ENCODE measurements around the gene PPFIA2.

The PPFIA2 gene

DNA sequence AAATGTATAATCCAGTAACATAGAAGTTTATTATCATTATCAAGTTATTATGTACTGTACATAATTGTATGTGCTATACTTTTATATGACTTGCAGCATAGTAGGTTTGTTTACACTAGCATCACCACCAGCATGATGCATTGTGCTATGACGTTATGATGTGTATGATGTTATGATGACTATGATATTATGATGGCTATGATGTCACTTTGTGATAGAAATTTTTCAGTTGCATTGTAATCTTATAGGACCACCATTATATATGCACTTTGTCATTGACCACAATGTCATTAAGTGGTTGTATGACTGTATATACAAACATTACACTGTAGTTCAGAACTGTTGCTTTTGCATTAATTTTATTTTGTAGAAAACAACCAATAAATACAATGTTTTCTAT, 173.4 kb downstream of the PPFIA2 start:
- no peak overlapping the region for H3K27ac ChIP-seq (ENCODE audit: low read depth, low read length)
- no peaks in the 10 kb centered on the region for H3K27me3 ChIP-seq (ENCODE audit: control insufficient read depth, insufficient read depth, low read length)
- no peaks in the 10 kb centered on the region for H3K4me1 ChIP-seq (ENCODE audit: control insufficient read depth, insufficient read depth, low read length)
- no peaks in the 10 kb centered on the region for H3K36me3 ChIP-seq (ENCODE audit: control insufficient read depth, insufficient read depth, low read length)
- H3K9ac ChIP-seq (ENCODE audit: low read length) = no peak overlapping the region
- H3K4me3 ChIP-seq (ENCODE audit: low read length) = no peak overlapping the region

DNA sequence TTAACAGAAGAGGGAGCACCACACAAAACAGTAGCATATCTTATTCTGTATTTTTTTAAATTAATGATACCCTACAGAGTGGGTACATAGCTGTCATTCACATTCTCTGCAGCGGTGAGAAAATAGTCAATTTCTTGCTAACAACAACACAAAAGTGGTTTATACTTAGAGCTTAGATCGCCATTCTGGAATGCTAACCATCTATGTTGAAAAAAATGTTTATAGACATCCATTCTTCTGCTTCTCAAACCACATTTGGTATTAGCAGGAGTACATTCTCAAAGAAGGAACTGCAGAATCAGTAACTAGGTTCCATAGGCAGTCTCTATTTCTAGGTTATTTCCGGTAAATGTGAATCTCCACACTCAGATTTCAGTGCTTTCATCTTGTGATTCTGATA, 185.9 kb downstream of the PPFIA2 start:
- Histone ChIP-seq H3K4me1 (ENCODE audit: control insufficient read depth, insufficient read depth, low read length) (no peaks in the 10 kb centered on the region), H3K9ac (ENCODE audit: low read length) (no peak overlapping the region), H3K4me3 (ENCODE audit: low read length) (no peak overlapping the region), H3K27ac (ENCODE audit: low read depth, low read length) (no peak overlapping the region), H3K27me3 (ENCODE audit: control insufficient read depth, insufficient read depth, low read length) (no peaks in the 10 kb centered on the region), H3K36me3 (ENCODE audit: control insufficient read depth, insufficient read depth, low read length) (no peaks in the 10 kb centered on the region)

DNA sequence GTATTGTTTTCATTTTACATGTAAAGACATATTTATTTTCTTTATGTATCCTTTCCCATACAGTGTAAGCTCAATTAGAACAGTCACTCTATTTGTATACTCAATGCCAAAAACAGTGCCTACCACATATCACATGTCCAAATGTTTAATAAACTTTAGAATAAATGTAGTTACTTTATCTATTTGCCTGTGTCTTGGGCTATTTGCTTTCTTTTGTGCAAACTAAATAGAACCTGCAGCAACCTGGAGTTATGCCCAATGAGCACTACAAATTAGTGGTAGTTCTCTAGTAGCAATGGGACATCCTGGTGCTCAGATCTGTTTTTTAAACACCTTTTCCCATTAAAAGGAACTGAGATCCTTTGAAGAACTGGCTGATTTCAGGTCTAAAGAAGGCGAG, 186.7 kb downstream of the PPFIA2 start:
- no peak overlapping the region for H3K4me3 ChIP-seq (ENCODE audit: low read length)
- no peak overlapping the region for H3K27ac ChIP-seq (ENCODE audit: low read depth, low read length)
- no peaks in the 10 kb centered on the region for H3K4me1 ChIP-seq (ENCODE audit: control insufficient read depth, insufficient read depth, low read length)
- no peaks in the 10 kb centered on the region for H3K36me3 ChIP-seq (ENCODE audit: control insufficient read depth, insufficient read depth, low read length)
- no peak overlapping the region for H3K9ac ChIP-seq (ENCODE audit: low read length)
- H3K27me3 ChIP-seq (ENCODE audit: control insufficient read depth, insufficient read depth, low read length) = no peaks in the 10 kb centered on the region

GRCh38 chr12:81570234-81570633, 188.9 kb downstream of the PPFIA2 start:
- H3K27me3 ChIP-seq (ENCODE audit: control insufficient read depth, insufficient read depth, low read length) = no peaks in the 10 kb centered on the region
- no peak overlapping the region for H3K27ac ChIP-seq (ENCODE audit: low read depth, low read length)
- no peaks in the 10 kb centered on the region for H3K36me3 ChIP-seq (ENCODE audit: control insufficient read depth, insufficient read depth, low read length)
- no peak overlapping the region for H3K4me3 ChIP-seq (ENCODE audit: low read length)
- no peak overlapping the region for H3K9ac ChIP-seq (ENCODE audit: low read length)
- no peaks in the 10 kb centered on the region for H3K4me1 ChIP-seq (ENCODE audit: control insufficient read depth, insufficient read depth, low read length)

- Histone ChIP-seq H3K27ac (ENCODE audit: low read depth, low read length) (no peak overlapping the region), H3K4me1 (ENCODE audit: control insufficient read depth, insufficient read depth, low read length) (no peaks in the 10 kb centered on the region), H3K9ac (ENCODE audit: low read length) (no peak overlapping the region), H3K36me3 (ENCODE audit: control insufficient read depth, insufficient read depth, low read length) (no peaks in the 10 kb centered on the region), H3K4me3 (ENCODE audit: low read length) (no peak overlapping the region), H3K27me3 (ENCODE audit: control insufficient read depth, insufficient read depth, low read length) (no peaks in the 10 kb centered on the region)
Measured at GRCh38 chr12:81564237-81564636, 194.9 kb downstream of the PPFIA2 start.

GRCh38 chr12:81558031-81558430, 201.1 kb downstream of the PPFIA2 start:
- Histone ChIP-seq H3K9ac (ENCODE audit: low read length) (no peak overlapping the region), H3K27me3 (ENCODE audit: control insufficient read depth, insufficient read depth, low read length) (no peaks in the 10 kb centered on the region), H3K4me1 (ENCODE audit: control insufficient read depth, insufficient read depth, low read length) (no peaks in the 10 kb centered on the region)

DNA sequence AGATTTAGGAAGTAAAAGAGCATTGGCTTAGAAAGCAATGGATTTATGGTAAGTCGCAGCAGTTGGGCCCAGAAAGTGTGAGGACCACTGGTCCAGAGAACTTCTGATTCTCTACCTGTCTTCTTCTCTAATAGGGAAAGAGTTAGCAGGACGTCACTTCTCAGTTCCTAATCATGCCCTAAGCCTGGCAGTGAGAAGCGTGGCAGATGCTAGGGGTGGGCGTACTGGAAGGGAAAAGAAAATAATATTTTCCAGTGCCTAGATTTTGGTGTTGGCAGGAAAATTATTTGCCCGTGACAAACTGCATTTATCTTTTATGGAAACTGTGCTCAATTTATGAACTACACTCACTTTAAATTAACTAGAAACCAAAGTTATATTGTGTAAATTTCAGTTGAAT, 212.3 kb downstream of the PPFIA2 start:
- Histone ChIP-seq H3K27ac (ENCODE audit: low read depth, low read length) (no peak overlapping the region), H3K4me3 (ENCODE audit: low read length) (no peak overlapping the region), H3K9ac (ENCODE audit: low read length) (no peak overlapping the region), H3K36me3 (ENCODE audit: control insufficient read depth, insufficient read depth, low read length) (no peaks in the 10 kb centered on the region), H3K27me3 (ENCODE audit: control insufficient read depth, insufficient read depth, low read length) (no peaks in the 10 kb centered on the region), H3K4me1 (ENCODE audit: control insufficient read depth, insufficient read depth, low read length) (no peaks in the 10 kb centered on the region)

More at GRCh38 chr12:81558031-81558430, 201.1 kb downstream of the PPFIA2 start:
- Histone ChIP-seq H3K4me3 (ENCODE audit: low read length) (no peak overlapping the region), H3K36me3 (ENCODE audit: control insufficient read depth, insufficient read depth, low read length) (no peaks in the 10 kb centered on the region), H3K27ac (ENCODE audit: low read depth, low read length) (no peak overlapping the region)

- H3K36me3 ChIP-seq (ENCODE audit: control insufficient read depth, insufficient read depth, low read length) = no peaks in the 10 kb centered on the region
- H3K27me3 ChIP-seq (ENCODE audit: control insufficient read depth, insufficient read depth, low read length) = no peaks in the 10 kb centered on the region
- no peak overlapping the region for H3K9ac ChIP-seq (ENCODE audit: low read length)
- H3K4me1 ChIP-seq (ENCODE audit: control insufficient read depth, insufficient read depth, low read length) = no peaks in the 10 kb centered on the region
- H3K27ac ChIP-seq (ENCODE audit: low read depth, low read length) = no peak overlapping the region
- H3K4me3 ChIP-seq (ENCODE audit: low read length) = no peak overlapping the region
Measured at GRCh38 chr12:81543621-81544139, 215.5 kb downstream of the PPFIA2 start.

DNA sequence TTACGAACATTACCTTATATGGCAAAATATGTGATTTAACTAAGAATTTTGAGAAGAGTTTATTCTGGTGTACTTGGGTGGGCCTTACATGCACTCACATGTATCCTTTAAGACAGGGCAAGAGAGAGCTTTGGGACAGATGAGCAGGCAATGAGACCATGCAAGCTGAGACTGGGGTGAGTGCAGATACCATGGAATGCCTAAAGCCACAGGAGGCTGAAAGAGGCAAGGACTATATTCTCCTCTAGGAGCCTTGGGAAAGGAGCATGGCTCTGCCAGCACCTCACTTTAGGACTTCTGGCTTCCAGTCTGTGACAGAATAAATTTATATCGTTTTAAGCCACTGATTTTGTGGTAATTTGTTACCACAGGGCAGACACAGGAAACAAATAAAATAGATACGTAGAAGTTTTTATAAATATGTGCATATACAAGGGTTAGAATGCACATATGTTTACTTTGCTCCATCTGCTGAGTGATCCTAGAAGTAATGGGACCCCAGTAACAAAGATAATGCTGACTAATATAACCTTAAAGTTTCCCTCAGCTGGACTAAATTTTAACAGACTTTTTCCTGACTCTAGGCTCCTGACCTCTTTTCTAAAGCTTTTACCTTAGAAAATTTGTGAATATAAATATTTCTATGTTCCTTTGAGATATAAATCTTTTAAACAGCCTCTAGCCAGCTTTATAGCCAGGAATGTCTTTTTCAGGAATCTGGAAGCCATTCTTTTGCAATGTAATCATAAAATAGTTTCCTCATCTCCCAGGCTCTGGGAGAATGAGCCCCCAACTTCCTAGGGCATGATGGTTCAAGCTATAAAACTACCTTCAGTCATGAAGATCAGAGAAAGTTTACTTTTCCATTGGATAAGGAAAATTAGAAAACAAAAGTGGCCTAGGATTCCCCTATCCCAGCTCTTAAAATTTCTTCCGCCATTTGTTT, 216.8 kb downstream of the PPFIA2 start:
- H3K4me1 ChIP-seq (ENCODE audit: control insufficient read depth, insufficient read depth, low read length) = no peaks in the 10 kb centered on the region
- no peaks in the 10 kb centered on the region for H3K36me3 ChIP-seq (ENCODE audit: control insufficient read depth, insufficient read depth, low read length)
- H3K9ac ChIP-seq (ENCODE audit: low read length) = no peak overlapping the region
- no peak overlapping the region for H3K4me3 ChIP-seq (ENCODE audit: low read length)
- H3K27me3 ChIP-seq (ENCODE audit: control insufficient read depth, insufficient read depth, low read length) = no peaks in the 10 kb centered on the region
- no peak overlapping the region for H3K27ac ChIP-seq (ENCODE audit: low read depth, low read length)

DNA sequence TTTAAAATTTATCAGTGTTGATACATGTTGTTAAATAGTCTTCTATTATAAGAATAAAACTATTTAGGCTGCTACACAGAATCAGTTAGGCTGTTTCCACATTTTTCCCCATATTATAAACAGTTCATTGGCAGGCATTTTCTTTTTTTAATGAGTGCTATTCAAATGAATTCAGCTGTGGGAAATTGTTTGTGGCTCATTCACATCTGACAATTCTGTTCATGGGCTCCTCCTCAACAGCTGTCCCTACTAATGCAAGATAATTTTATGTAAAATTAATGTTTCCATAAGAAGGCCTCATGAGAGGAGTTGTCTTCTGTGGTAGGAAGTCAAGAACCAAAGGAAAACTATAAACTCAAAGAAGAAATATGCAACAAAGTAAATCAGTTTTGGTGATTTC, 218.0 kb downstream of the PPFIA2 start:
- no peak overlapping the region for H3K9ac ChIP-seq (ENCODE audit: low read length)
- no peaks in the 10 kb centered on the region for H3K27me3 ChIP-seq (ENCODE audit: control insufficient read depth, insufficient read depth, low read length)
- H3K27ac ChIP-seq (ENCODE audit: low read depth, low read length) = no peak overlapping the region
- H3K4me3 ChIP-seq (ENCODE audit: low read length) = no peak overlapping the region
- H3K36me3 ChIP-seq (ENCODE audit: control insufficient read depth, insufficient read depth, low read length) = no peaks in the 10 kb centered on the region
- H3K4me1 ChIP-seq (ENCODE audit: control insufficient read depth, insufficient read depth, low read length) = no peaks in the 10 kb centered on the region

DNA sequence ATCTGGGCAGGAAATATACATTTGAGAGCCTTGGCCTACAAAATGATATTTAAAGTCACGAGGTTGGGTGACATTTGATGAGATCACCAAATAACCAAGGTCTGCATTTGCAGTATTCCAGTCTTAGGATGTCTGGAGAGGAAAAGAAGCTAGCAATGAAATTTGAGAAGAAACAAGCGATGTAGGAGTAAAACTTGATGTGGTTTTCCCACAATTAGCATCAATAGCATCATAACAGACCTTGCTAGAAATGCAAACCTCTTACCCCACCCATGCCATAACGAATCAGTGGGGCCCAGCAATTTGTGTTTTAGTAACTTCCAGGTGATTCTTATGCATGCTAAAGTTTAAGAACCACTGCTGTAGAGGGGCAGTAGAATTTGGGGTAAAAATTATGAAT, 219.9 kb downstream of the PPFIA2 start:
- Histone ChIP-seq H3K36me3 (ENCODE audit: control insufficient read depth, insufficient read depth, low read length) (no peaks in the 10 kb centered on the region), H3K27me3 (ENCODE audit: control insufficient read depth, insufficient read depth, low read length) (no peaks in the 10 kb centered on the region), H3K9ac (ENCODE audit: low read length) (no peak overlapping the region), H3K27ac (ENCODE audit: low read depth, low read length) (no peak overlapping the region), H3K4me1 (ENCODE audit: control insufficient read depth, insufficient read depth, low read length) (no peaks in the 10 kb centered on the region), H3K4me3 (ENCODE audit: low read length) (no peak overlapping the region)

DNA sequence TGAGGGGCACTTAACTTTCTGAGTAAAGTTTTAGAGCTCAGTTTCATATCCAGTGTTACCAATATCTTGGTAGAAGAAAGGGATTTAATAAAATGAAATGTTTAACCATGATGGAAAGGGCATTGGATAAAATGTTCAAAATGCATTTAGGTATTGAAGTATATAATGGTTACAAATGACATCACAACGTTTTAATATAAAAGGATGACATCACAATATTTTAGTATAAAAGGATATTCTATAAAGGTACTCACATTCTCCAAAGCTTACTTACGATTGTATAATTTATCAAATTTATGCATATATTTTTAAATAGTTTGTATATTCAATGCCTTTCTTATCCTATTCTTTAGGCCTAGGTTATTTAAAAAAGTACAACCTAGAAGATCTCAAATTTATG, 226.1 kb downstream of the PPFIA2 start:
- H3K36me3 ChIP-seq (ENCODE audit: control insufficient read depth, insufficient read depth, low read length) = no peaks in the 10 kb centered on the region
- no peaks in the 10 kb centered on the region for H3K27me3 ChIP-seq (ENCODE audit: control insufficient read depth, insufficient read depth, low read length)
- H3K4me3 ChIP-seq (ENCODE audit: low read length) = no peak overlapping the region
- no peak overlapping the region for H3K27ac ChIP-seq (ENCODE audit: low read depth, low read length)
- no peak overlapping the region for H3K9ac ChIP-seq (ENCODE audit: low read length)
- H3K4me1 ChIP-seq (ENCODE audit: control insufficient read depth, insufficient read depth, low read length) = no peaks in the 10 kb centered on the region

GRCh38 chr12:81530352-81530751, 228.8 kb downstream of the PPFIA2 start:
- H3K4me1 ChIP-seq (ENCODE audit: control insufficient read depth, insufficient read depth, low read length) = no peaks in the 10 kb centered on the region
- no peak overlapping the region for H3K9ac ChIP-seq (ENCODE audit: low read length)
- no peak overlapping the region for H3K4me3 ChIP-seq (ENCODE audit: low read length)

More at GRCh38 chr12:81530352-81530751, 228.8 kb downstream of the PPFIA2 start:
- H3K27me3 ChIP-seq (ENCODE audit: control insufficient read depth, insufficient read depth, low read length) = no peaks in the 10 kb centered on the region
- no peaks in the 10 kb centered on the region for H3K36me3 ChIP-seq (ENCODE audit: control insufficient read depth, insufficient read depth, low read length)
- H3K27ac ChIP-seq (ENCODE audit: low read depth, low read length) = no peak overlapping the region
